Esophagus muscularis mucosa (tissue), 4 donors: ENCODE results near the gene PTGR1.

Source experiments
- EP300 ChIP-seq: sonication (generic); formaldehyde crosslinking; IDR thresholded peaks from one replicate; pipeline ENCODE4 v1.6.1; 2017; ENCODE audit warnings: antibody characterized with exemption
- POLR2A ChIP-seq: fragments of 450-650 bp; IDR thresholded peaks from one replicate; pipeline ENCODE4 v1.6.1; 2017; ENCODE audit warnings: antibody characterized with exemption, moderate library complexity, mild to moderate bottlenecking, low read depth
- TF ChIP-seq, protein P1 (sequence below), 3 experiments: fragments of 200-600 bp in 2 of 3; fragments of 450-650 bp in 1 of 3; sonication (generic) in 2 of 3; IDR thresholded peaks; one replicate each; pipeline ENCODE4 v1.5.1; 2017 to 2019; ENCODE audit warnings: antibody characterized with exemption in 3 of 3, mild to moderate bottlenecking in 2 of 3, moderate library complexity in 1 of 3

DNA sequence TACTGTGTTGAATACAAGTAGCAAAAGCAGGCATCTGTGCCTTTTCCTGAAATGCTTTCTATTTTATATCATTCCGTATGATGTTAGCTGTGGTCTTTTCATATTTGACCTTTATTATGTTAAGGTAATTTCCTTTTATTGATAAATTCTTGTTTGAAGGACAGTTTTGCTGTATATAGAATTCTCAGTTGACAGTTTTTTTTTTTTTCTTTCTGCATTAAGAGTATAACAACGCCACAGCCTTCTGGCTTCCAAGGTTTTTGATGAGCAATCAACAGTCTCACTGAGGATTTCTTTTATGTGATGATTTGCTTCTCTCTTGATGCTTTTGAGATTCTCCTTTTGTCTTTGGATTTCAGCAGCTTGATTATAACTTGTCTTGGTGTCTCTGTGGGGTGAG is 50.8 kb downstream of the PTGR1 start:
- TF ChIP-seq, protein P1, sequence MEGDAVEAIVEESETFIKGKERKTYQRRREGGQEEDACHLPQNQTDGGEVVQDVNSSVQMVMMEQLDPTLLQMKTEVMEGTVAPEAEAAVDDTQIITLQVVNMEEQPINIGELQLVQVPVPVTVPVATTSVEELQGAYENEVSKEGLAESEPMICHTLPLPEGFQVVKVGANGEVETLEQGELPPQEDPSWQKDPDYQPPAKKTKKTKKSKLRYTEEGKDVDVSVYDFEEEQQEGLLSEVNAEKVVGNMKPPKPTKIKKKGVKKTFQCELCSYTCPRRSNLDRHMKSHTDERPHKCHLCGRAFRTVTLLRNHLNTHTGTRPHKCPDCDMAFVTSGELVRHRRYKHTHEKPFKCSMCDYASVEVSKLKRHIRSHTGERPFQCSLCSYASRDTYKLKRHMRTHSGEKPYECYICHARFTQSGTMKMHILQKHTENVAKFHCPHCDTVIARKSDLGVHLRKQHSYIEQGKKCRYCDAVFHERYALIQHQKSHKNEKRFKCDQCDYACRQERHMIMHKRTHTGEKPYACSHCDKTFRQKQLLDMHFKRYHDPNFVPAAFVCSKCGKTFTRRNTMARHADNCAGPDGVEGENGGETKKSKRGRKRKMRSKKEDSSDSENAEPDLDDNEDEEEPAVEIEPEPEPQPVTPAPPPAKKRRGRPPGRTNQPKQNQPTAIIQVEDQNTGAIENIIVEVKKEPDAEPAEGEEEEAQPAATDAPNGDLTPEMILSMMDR (IDR thresholded peaks at IDR 0.05) = no peak
- TF ChIP-seq POLR2A (no peak), EP300 (no peak)
